C4-2B (cell line): ENCODE measurements around the gene FAM124A.

Source experiments
- ZFX ChIP-seq: fragments of 450-650 bp; IDR thresholded peaks from 2 replicates; pipeline ENCODE4 v1.6.1; 2017
- TF ChIP-seq, protein P1 (sequence below): fragments of 450-650 bp; conservative IDR thresholded peaks from 2 replicates; pipeline ENCODE4 v1.5.1; 2017; ENCODE audit warnings: mild to moderate bottlenecking

DNA sequence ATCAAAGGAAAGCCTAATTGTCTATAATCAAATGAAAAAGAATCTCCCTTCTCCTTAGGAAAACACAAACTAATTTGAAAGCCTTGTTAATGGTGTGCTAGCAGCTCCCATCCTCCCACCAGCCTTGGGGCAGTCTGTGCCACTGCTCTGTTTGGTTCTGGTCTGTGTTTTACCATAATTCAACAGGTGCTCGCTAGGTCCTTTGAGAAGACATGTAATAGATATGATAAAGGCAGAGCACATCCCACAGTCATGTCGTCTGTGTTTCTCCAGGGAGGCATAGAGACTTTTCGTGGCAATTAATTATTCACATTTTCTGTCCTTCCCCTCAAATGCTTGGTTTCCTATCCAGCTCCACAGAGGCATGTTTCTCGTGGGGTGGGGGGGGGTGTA is 23.8 kb downstream of the FAM124A start:
- TF ChIP-seq, protein P1, sequence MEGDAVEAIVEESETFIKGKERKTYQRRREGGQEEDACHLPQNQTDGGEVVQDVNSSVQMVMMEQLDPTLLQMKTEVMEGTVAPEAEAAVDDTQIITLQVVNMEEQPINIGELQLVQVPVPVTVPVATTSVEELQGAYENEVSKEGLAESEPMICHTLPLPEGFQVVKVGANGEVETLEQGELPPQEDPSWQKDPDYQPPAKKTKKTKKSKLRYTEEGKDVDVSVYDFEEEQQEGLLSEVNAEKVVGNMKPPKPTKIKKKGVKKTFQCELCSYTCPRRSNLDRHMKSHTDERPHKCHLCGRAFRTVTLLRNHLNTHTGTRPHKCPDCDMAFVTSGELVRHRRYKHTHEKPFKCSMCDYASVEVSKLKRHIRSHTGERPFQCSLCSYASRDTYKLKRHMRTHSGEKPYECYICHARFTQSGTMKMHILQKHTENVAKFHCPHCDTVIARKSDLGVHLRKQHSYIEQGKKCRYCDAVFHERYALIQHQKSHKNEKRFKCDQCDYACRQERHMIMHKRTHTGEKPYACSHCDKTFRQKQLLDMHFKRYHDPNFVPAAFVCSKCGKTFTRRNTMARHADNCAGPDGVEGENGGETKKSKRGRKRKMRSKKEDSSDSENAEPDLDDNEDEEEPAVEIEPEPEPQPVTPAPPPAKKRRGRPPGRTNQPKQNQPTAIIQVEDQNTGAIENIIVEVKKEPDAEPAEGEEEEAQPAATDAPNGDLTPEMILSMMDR = no peak
- no peak for TF ChIP-seq ZFX
